BJ (cell line): ENCODE data around the gene BSPRY. TPM values are rescaled to one million over a fixed set of nuclear protein-coding genes. Genes with fewer than 3 reads are reported as not detected.
"Not testable (repeated sequence)": the region's sequence is repeated elsewhere in the genome, so short reads cannot be mapped to it uniquely, and the experiment has no call there.

Experiments used
- CTCF ChIA-PET: fragments of 350-600 bp; formaldehyde crosslinking; extraction: SDS; loops from one replicate; lab custom pipeline; 2021; ENCODE audit warnings: antibody characterized with exemption, inconsistent platforms; lab: Yijun Ruan, JAX
- POLR2A ChIA-PET: fragments of 300-600 bp; sonication (Branson Sonifier 250); formaldehyde crosslinking; extraction: SDS; loops from one replicate; lab custom pipeline; 2021; ENCODE audit warnings: antibody characterized with exemption; lab: Charles Lee
- DNase-seq: peaks from one replicate; pipeline ENCODE4 v3.0.0-alpha.2; 2011; ENCODE audit warnings: low read depth
- H3K27me3 ChIP-seq: 2 replicates; pipeline ENCODE4 v1.6.0; 2011; ENCODE audit warnings: low read length; ENCODE audit not compliant: control insufficient read depth, insufficient read depth
- H3K36me3 ChIP-seq: 2 replicates; pipeline ENCODE4 v1.5.1; 2011; ENCODE audit warnings: low read length; ENCODE audit not compliant: control insufficient read depth, insufficient read depth
- H3K4me3 ChIP-seq: 2 replicates; pipeline ENCODE4 v1.5.1; 2011; ENCODE audit warnings: low read depth, mild to moderate bottlenecking, control low read depth, low read length
- polyA plus RNA-seq: library from polyadenylated mRNA; depleted of rRNA; stranded (reverse); fragments of >200 nt; gene quantifications from 2 replicates; pipeline ENCODE4 v1.2.3, GENCODE V29; 2011
- TF ChIP-seq, protein P1 (sequence below): IDR thresholded peaks from 2 replicates; pipeline ENCODE4 v1.5.1; 2011; ENCODE audit warnings: low read depth, mild to moderate bottlenecking, control low read depth, inconsistent platforms, low read length, moderate library complexity; ENCODE audit not compliant: insufficient read depth

Gene BSPRY
- polyA plus RNA-seq, 1 experiment: not detected

GRCh38 chr9:113361304-113362018 lies 12.1 kb downstream of the BSPRY start:
- no peak for DNase-seq
- ChIA-PET CTCF (interaction anchor here (1.0 to 1.4 kb wide), 3 partner anchors 11 to 87 kb away, joined by 3 to 4 read pairs (median 3); no protein-coding TSS in a partner anchor), POLR2A (no interaction called here)
- Histone ChIP-seq H3K4me3 (no peak overlapping the region), H3K27me3 (peaks cover 6% of the 10 kb centered on the region), H3K36me3 (no peaks in the 10 kb centered on the region)
- TF ChIP-seq, protein P1, sequence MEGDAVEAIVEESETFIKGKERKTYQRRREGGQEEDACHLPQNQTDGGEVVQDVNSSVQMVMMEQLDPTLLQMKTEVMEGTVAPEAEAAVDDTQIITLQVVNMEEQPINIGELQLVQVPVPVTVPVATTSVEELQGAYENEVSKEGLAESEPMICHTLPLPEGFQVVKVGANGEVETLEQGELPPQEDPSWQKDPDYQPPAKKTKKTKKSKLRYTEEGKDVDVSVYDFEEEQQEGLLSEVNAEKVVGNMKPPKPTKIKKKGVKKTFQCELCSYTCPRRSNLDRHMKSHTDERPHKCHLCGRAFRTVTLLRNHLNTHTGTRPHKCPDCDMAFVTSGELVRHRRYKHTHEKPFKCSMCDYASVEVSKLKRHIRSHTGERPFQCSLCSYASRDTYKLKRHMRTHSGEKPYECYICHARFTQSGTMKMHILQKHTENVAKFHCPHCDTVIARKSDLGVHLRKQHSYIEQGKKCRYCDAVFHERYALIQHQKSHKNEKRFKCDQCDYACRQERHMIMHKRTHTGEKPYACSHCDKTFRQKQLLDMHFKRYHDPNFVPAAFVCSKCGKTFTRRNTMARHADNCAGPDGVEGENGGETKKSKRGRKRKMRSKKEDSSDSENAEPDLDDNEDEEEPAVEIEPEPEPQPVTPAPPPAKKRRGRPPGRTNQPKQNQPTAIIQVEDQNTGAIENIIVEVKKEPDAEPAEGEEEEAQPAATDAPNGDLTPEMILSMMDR: no peak

- DNase-seq: no peak
- TF ChIP-seq, protein P1: no peak
- no peaks in the 10 kb centered on the region for H3K36me3 ChIP-seq
- H3K27me3 ChIP-seq: peaks cover 4% of the 10 kb centered on the region; the same call in 1 of the 2 replicates
- ChIA-PET CTCF (no interaction called here), POLR2A (interaction anchor here (0.6 kb wide), 1 partner anchor 216 kb away, joined by 3 read pairs; no protein-coding TSS in a partner anchor)
- H3K4me3 ChIP-seq: no peak overlapping the region
Observed at GRCh38 chr9:113363336-113363735, 14.0 kb downstream of the BSPRY start.

- CTCF ChIA-PET: interaction anchor here (0.7 to 1.1 kb wide), 2 partner anchors 54 to 668 kb away, joined by 3 to 5 read pairs; no protein-coding TSS in a partner anchor
- no peaks in the 10 kb centered on the region for H3K36me3 ChIP-seq
- DNase-seq: no peak
- no peak overlapping the region for H3K4me3 ChIP-seq
- TF ChIP-seq, protein P1: no peak
- POLR2A ChIA-PET: no interaction called here
- H3K27me3 ChIP-seq: peaks cover 2% of the 10 kb centered on the region; the same call in 1 of the 2 replicates
Observed at GRCh38 chr9:113364951-113365350, 15.6 kb downstream of the BSPRY start.

DNA sequence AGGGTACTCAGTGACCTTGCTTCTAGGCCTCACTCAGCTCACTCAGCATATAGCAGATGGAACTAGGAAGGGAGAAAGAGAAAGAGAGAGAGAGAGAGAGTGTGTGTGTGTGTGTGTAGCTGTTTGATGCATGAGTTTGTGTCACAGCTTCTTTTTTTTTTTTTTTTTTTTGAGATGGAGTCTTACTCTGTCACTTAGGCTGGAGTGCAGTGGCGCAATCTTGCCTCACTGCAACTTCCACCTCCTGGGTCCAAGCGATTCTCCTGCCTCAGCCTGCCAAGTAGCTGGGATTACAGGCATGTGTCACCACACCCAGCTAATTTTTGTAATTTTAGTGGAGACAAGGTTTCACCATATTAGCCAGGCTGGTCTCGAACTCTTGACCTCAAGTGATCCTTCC lies 16.3 kb downstream of the BSPRY start:
- H3K4me3 ChIP-seq, CTCF ChIA-PET, H3K36me3 ChIP-seq, POLR2A ChIA-PET, DNase-seq, H3K27me3 ChIP-seq: not testable (repeated sequence)

DNA sequence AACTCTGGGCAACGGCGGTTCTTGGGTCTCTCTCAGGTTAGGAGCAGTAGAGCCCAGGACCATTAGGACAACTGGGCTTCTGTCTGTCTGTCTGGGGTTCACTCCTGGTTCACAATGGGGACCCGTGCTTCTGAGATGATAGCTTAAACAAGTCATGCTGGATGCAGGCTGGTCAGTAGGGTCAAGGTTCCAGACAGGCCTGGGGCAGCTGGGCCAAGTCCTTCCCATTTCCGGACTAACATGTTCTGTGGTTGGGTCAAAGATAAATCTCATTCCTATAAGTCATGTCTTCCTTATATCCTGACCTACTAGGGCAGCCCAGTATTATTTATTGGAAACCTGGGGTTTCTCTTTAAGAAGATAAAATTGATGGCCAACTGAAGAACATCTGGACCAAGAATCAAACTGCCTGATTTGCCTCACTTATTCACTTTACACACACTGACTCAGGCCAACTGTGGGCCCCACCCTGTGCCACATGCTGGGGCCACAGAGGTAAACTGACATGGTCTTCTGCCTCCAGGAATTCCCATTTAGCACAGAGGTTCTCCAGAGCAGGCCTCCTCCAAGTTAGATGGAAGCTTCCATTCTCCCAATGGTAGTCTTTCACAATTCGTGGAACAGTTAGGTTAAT lies 19.1 kb downstream of the BSPRY start:
- POLR2A ChIA-PET: no interaction called here
- TF ChIP-seq, protein P1: no peak
- CTCF ChIA-PET: interaction anchor here (0.6 to 1.8 kb wide), 3 partner anchors 9 to 19 kb away, joined by 3 read pairs; partner anchors contain the start of gene BSPRY
- Histone ChIP-seq H3K27me3 (no peaks in the 10 kb centered on the region), H3K4me3 (no peak overlapping the region), H3K36me3 (peaks cover under 1% of the 10 kb centered on the region; the same call in 1 of the 2 replicates)
- no peak for DNase-seq
